Stimulated activated CD8-positive, alpha-beta memory T cell treated with anti-CD3 and anti-CD28 coated beads, Interleukin-15, amount 100 ng/mL, for 1 hour (primary cell): ENCODE data around the gene RNASEL.

Experiments
- DNase-seq: peaks from one replicate; pipeline ENCODE4 v3.0.0-alpha.2; 2020; ENCODE audit warnings: low read depth

The RNASEL gene

GRCh38 chr1:182621906-182622305 lies 32.9 kb upstream of the RNASEL start:
- DNase-seq, result no peak

- DNase-seq, result no peak
These were observed 32.0 kb upstream of the RNASEL start for GRCh38 chr1:182620924-182621585.

- no peak for DNase-seq
These were observed 28.8 kb upstream of the RNASEL start for GRCh38 chr1:182617734-182618351.

GRCh38 chr1:182617014-182617429 lies 28.0 kb upstream of the RNASEL start:
- no peak for DNase-seq

- peak; percentile 49 for DNase-seq
These were observed 27.3 kb upstream of the RNASEL start for GRCh38 chr1:182616130-182617013.

- DNase-seq, result no peak
These were observed 26.5 kb upstream of the RNASEL start for GRCh38 chr1:182615468-182616129.

GRCh38 chr1:182614796-182615454 lies 25.9 kb upstream of the RNASEL start:
- DNase-seq, result peak; percentile 14

GRCh38 chr1:182611787-182612186 lies 22.7 kb upstream of the RNASEL start:
- DNase-seq, result no peak

GRCh38 chr1:182611326-182611725 lies 22.3 kb upstream of the RNASEL start:
- DNase-seq, result no peak

GRCh38 chr1:182610606-182611194 lies 21.6 kb upstream of the RNASEL start:
- no peak for DNase-seq

- no peak for DNase-seq
These were observed 20.0 kb upstream of the RNASEL start for GRCh38 chr1:182608845-182609610.

GRCh38 chr1:182608236-182608635 lies 19.2 kb upstream of the RNASEL start:
- no peak for DNase-seq

GRCh38 chr1:182607566-182607965 lies 18.5 kb upstream of the RNASEL start:
- DNase-seq, result no peak

GRCh38 chr1:182604175-182605164 lies 15.4 kb upstream of the RNASEL start, which contains the start of gene RGS16:
RGS16 (minus strand) TSS chr1:182604389; CDS start chr1:182604259, 130 bp downstream.
- DNase-seq, result peak; percentile 71

- no peak for DNase-seq
These were observed 14.7 kb upstream of the RNASEL start for GRCh38 chr1:182603646-182604174.

- DNase-seq, result no peak
These were observed 14.0 kb upstream of the RNASEL start for GRCh38 chr1:182602935-182603645.

- DNase-seq, result no peak
These were observed 12.9 kb upstream of the RNASEL start for GRCh38 chr1:182601913-182602312.

- DNase-seq, result peak; percentile 39
These were observed 12.3 kb upstream of the RNASEL start for GRCh38 chr1:182601416-182601786.
